HUES64 (cell line): Measurements from ENCODE around the gene MYT1.

Experiments
- H3K27ac ChIP-seq: 2 replicates; pipeline ENCODE4 v1.7.0; 2013; ENCODE audit warnings: low read depth, low read length, inconsistent platforms
- H3K27me3 ChIP-seq: 2 replicates; pipeline ENCODE4 v1.6.1; 2013; ENCODE audit warnings: mild to moderate bottlenecking, low read length; ENCODE audit not compliant: insufficient read depth
- H3K36me3 ChIP-seq: 2 replicates; pipeline ENCODE4 v1.6.1; 2013; ENCODE audit warnings: mild to moderate bottlenecking, low read length; ENCODE audit not compliant: insufficient read depth
- H3K4me1 ChIP-seq: 2 replicates; pipeline ENCODE4 v1.6.1; 2013; ENCODE audit warnings: mild to moderate bottlenecking, low read length, moderate library complexity; ENCODE audit not compliant: insufficient read depth
- H3K4me3 ChIP-seq: 2 replicates; pipeline ENCODE4 v1.5.1; 2013; ENCODE audit warnings: mild to moderate bottlenecking, low read length, moderate library complexity
- H3K9ac ChIP-seq: 2 replicates; pipeline ENCODE4 v1.6.1; 2013; ENCODE audit warnings: mild to moderate bottlenecking, low read depth, low read length
- H3K9me3 ChIP-seq: 2 replicates; pipeline ENCODE4 v1.6.1; 2013; ENCODE audit warnings: low read depth, low read length; ENCODE audit not compliant: insufficient read depth
- WGBS: fragments of 150-250, 120-280 bp; methylation state at CpG from one replicate; pipeline ENCODE4 v1.1.7; 2013; ENCODE audit warnings: missing lambda C conversion rate; 5-methylcytosine and 5-hydroxymethylcytosine counted together

MYT1 gene

DNA sequence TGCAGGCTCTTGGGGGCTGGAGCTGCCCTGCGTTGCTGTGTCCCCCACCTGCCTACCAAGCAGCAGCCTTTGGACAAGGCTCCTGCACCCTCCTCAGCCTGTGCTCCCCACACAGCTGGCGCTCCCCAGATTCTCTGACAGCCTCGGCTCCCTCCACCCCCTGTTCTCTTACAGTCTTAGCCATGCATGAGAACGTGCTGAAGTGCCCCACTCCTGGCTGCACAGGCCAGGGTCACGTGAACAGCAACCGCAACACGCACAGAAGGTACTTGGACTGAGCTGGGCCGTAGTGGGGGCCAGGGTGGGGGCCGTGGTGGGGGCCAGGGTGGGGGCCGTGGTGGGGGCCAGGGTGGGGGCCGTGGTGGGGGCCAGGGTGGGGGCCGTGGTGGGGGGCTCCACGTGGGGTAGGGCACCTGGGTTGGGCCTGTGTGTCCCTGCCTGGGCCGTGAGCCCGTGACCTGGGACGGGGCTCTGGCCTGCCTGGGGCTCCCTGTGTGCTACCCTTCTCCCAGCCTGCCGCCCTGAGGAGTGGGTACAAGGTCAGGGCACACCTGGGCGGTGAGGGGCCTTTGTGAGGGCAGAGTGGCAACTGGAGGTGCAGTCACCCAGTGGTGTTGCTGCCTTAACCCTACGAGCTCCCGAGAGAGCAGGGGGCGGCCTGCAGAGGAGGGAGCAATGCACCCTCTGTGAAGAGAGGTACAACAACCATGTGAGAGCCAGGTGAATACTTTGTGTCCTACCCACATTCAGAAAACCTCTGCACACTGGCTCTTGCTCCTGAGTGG, 47.8 kb downstream of the MYT1 start:
- WGBS, result 89% methylated on average over 16 of the region's 21 CpGs
- Histone ChIP-seq H3K36me3 (no peaks in the 10 kb centered on the region), H3K4me1 (no peaks in the 10 kb centered on the region), H3K9me3 (no peaks in the 10 kb centered on the region), H3K9ac (no peak overlapping the region), H3K27me3 (no peaks in the 10 kb centered on the region), H3K4me3 (no peak overlapping the region), H3K27ac (no peak overlapping the region)

DNA sequence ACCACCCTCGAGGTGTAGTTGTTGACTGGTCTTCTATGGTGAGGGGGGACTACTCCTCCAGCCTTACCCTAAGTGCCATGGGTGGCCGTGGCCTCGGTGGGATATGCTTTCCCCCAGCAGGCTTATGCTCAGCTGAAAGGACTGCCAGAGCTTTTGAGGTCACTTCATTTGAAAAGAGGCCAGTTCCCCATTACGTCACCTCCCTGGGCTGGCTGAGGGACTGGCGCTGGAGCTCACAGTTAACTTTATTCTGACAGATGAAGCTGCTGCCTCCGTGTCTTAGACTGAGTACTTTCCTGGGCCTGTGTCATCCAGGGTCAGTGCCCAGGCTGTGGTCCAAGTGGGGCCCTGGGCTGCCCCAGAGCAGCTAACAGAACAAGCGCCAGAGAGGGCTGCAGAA, 48.5 kb downstream of the MYT1 start:
- Histone ChIP-seq H3K27me3 (no peaks in the 10 kb centered on the region), H3K9me3 (no peaks in the 10 kb centered on the region), H3K9ac (no peak overlapping the region), H3K36me3 (no peaks in the 10 kb centered on the region), H3K4me3 (no peak overlapping the region), H3K4me1 (no peaks in the 10 kb centered on the region), H3K27ac (no peak overlapping the region)
- 87% methylated on average over 7 of the region's 7 CpGs for WGBS

DNA sequence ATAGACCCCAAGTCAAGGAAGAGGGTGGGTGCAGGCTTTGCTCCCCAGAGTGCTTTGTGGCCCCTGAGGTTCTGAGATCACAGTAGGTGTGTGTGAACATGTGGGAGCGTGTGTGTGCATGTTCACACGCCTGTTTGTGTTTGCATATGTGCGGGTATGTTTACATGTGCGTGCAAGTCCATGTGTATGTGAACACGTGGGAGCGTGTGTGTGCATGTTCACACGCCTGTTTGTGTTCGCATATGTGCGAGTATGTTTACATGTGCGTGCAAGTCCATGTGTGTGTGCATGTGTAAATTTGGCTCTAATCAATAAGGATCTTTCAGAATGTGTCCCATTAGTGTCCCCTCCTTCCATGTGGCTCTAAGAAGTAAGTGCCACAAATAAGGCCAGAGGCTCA, 49.9 kb downstream of the MYT1 start:
- H3K4me1 ChIP-seq, result no peaks in the 10 kb centered on the region
- H3K36me3 ChIP-seq, result no peaks in the 10 kb centered on the region
- no peak overlapping the region for H3K9ac ChIP-seq
- H3K4me3 ChIP-seq, result no peak overlapping the region
- H3K27me3 ChIP-seq, result no peaks in the 10 kb centered on the region
- 95% methylated on average over 10 of the region's 10 CpGs for WGBS
- no peaks in the 10 kb centered on the region for H3K9me3 ChIP-seq
- H3K27ac ChIP-seq, result no peak overlapping the region

DNA sequence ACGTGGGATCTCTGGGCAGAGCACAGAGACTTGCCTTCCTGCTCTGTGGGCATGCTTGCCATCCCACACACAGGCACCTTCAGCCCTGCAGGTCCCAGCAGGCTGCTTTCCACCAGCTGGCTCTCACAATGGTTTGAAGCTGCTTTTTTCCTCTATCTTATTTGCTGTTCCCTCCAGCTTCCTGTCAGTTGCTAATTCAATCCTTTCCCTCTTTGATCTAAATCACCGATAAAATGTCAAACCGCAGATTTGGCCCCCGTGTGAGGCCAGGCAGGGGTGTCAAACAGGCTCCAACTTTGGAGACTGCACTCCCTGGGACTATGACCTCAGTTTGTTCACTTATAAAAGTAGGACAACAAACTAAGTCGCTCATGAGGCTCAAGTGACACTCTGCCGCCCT, 50.7 kb downstream of the MYT1 start:
- H3K27me3 ChIP-seq, result no peaks in the 10 kb centered on the region
- H3K36me3 ChIP-seq, result no peaks in the 10 kb centered on the region
- WGBS, result 70% methylated on average over 6 of the region's 6 CpGs
- H3K9ac ChIP-seq, result no peak overlapping the region
- no peak overlapping the region for H3K4me3 ChIP-seq
- H3K4me1 ChIP-seq, result no peaks in the 10 kb centered on the region
- no peaks in the 10 kb centered on the region for H3K9me3 ChIP-seq
- no peak overlapping the region for H3K27ac ChIP-seq

DNA sequence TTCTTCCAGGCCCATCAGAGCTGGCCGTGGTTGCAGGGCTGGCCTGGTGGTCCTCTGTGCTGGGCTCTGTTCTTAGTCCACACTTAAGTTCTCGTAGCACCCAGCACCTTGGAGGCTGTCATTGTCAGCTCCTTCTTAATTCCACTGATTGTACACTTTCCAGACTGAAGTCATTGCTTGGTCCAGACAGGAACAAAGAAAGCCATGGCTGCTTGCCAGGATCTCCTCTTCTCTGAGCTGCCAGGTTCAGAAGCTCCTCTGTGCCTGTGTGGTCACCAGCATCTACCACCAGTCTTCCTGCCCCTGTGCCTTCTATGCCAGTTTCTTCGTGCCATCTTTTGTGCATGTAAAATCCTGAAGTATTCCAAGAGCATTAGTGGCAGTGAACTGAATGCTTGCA, 51.8 kb downstream of the MYT1 start:
- WGBS, result 96% methylated on average over 3 of the region's 3 CpGs
- Histone ChIP-seq H3K9ac (no peak overlapping the region), H3K27me3 (no peaks in the 10 kb centered on the region), H3K4me1 (no peaks in the 10 kb centered on the region), H3K4me3 (no peak overlapping the region), H3K27ac (no peak overlapping the region), H3K36me3 (no peaks in the 10 kb centered on the region), H3K9me3 (no peaks in the 10 kb centered on the region)

DNA sequence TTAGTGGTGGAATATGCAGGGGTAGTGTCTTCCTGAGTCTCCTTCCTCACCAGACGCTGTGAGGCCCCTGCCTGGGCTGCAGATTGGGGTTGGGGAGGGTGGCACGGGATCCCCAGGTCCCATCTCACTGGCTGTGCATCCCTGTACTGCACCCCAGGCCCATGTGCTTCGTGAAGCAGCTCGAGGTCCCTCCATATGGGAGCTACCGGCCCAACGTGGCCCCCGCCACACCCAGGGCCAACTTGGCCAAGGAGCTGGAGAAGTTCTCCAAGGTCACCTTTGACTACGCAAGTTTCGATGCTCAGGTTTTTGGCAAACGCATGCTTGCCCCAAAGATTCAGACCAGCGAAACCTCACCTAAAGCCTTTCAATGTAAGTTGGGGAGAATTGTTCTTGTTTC, 52.7 kb downstream of the MYT1 start:
- Histone ChIP-seq H3K4me3 (no peak overlapping the region), H3K27me3 (no peaks in the 10 kb centered on the region), H3K27ac (no peak overlapping the region), H3K9me3 (no peaks in the 10 kb centered on the region), H3K4me1 (no peaks in the 10 kb centered on the region), H3K36me3 (no peaks in the 10 kb centered on the region), H3K9ac (no peak overlapping the region)
- 96% methylated on average over 11 of the region's 11 CpGs for WGBS

DNA sequence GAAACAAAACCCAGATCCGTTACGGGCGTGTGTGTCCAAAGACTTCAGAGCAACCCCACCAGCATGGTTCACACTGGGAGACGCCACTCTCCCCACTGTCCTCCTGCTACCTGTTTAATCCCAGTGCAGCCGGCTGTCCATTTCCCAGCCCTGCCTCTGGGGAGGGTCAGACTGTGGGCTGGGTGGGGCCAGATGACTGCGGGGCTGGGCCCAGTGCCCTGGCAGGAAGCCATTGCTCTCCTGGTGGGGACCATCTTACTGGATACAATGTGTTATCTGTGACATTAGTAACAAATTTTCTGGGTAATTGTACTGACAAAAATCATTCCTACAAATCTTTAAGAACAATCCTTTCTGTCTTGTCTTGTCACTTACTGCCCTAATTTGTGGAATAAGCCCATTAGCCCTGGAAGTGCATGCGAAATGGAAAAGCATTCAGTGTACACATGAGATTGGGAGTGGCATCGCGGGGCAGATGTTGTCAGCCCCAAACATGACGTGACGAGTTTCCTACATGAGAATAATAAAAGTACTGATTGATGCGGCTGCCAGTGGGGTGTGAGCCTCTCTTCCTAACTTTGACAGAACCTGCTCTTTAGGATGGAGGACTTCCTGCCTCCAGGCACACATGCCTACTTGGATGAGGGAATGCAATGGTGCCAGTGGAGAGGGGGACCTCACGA, 53.4 kb downstream of the MYT1 start:
- Histone ChIP-seq H3K27me3 (no peaks in the 10 kb centered on the region), H3K27ac (no peak overlapping the region)
- WGBS, result 95% methylated on average over 13 of the region's 13 CpGs

DNA sequence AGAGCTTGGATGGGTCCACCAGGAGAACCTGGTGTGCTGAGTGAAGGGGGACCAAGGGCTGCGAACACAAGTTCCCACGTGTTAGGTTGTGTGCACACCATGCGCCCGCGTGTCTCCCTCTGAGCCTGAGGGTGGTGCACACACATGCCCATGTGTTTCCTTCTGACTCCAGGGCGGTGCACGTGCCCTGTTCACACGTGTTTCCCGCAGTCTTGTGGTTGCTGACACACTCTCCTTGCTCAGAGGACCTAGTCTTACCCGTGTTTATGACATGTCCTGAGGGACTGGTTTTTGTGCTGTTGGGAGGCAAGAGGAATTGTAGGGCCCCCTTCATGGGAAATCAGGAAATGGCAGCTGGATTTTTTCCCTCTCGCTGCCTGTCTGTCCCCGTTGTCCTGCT, 55.0 kb downstream of the MYT1 start:
- no peaks in the 10 kb centered on the region for H3K9me3 ChIP-seq
- no peak overlapping the region for H3K27ac ChIP-seq
- H3K4me1 ChIP-seq, result peaks cover 7% of the 10 kb centered on the region; the same call in 1 of the 2 replicates
- H3K9ac ChIP-seq, result no peak overlapping the region
- 93% methylated on average over 12 of the region's 12 CpGs for WGBS
- no peak overlapping the region for H3K4me3 ChIP-seq
- no peaks in the 10 kb centered on the region for H3K27me3 ChIP-seq
- H3K36me3 ChIP-seq, result no peaks in the 10 kb centered on the region

More for the DNA sequence above, 53.4 kb downstream of the MYT1 start:
- Histone ChIP-seq H3K4me3 (no peak overlapping the region), H3K4me1 (no peaks in the 10 kb centered on the region), H3K36me3 (no peaks in the 10 kb centered on the region), H3K9ac (no peak overlapping the region), H3K9me3 (no peaks in the 10 kb centered on the region)

DNA sequence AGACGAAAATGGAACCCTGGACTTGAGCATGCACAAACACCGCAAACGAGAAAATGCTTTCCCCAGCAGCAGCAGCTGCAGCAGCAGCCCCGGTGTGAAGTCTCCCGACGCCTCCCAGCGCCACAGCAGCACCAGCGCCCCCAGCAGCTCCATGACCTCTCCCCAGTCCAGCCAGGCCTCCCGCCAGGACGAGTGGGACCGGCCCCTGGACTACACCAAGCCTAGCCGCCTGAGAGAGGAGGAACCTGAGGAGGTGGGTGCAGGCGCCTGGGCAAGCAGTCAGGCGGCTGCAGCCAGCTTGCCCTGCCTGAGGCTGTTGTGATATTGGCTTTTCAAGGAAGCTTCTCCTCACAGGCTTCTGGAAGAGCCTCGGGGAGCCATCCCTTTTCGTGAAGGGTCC, 55.5 kb downstream of the MYT1 start:
- Histone ChIP-seq H3K36me3 (no peaks in the 10 kb centered on the region), H3K4me3 (no peak overlapping the region), H3K4me1 (peaks cover 7% of the 10 kb centered on the region; the same call in 1 of the 2 replicates), H3K27ac (no peak overlapping the region), H3K9me3 (no peaks in the 10 kb centered on the region), H3K27me3 (no peaks in the 10 kb centered on the region), H3K9ac (no peak overlapping the region)
- 88% methylated on average over 16 of the region's 16 CpGs for WGBS

DNA sequence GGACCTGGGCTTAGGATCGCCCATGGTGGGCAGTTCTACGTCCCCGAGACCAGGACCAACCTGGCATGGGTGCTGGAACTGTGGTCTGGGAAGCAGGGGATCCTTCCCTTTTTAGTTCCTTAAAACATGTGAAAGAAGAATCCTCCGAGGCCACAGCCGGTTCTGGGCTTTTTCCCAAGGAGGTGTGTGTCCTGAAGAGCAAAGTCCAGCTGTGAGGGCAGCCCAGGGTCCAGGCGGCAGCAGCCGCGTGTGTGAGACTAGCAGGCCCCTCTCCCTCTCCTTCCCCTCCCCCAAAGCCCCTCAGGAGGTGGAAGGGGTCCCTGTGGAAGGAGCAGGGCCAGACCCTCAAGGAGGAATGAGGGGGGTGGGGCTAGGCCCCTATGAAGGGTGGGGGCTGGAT, 56.2 kb downstream of the MYT1 start:
- H3K9ac ChIP-seq, result no peak overlapping the region
- 95% methylated on average over 6 of the region's 8 CpGs for WGBS
- no peaks in the 10 kb centered on the region for H3K36me3 ChIP-seq
- no peak overlapping the region for H3K27ac ChIP-seq
- H3K4me1 ChIP-seq, result peaks cover 7% of the 10 kb centered on the region; the same call in 1 of the 2 replicates
- H3K4me3 ChIP-seq, result no peak overlapping the region
- H3K27me3 ChIP-seq, result no peaks in the 10 kb centered on the region
- no peaks in the 10 kb centered on the region for H3K9me3 ChIP-seq

DNA sequence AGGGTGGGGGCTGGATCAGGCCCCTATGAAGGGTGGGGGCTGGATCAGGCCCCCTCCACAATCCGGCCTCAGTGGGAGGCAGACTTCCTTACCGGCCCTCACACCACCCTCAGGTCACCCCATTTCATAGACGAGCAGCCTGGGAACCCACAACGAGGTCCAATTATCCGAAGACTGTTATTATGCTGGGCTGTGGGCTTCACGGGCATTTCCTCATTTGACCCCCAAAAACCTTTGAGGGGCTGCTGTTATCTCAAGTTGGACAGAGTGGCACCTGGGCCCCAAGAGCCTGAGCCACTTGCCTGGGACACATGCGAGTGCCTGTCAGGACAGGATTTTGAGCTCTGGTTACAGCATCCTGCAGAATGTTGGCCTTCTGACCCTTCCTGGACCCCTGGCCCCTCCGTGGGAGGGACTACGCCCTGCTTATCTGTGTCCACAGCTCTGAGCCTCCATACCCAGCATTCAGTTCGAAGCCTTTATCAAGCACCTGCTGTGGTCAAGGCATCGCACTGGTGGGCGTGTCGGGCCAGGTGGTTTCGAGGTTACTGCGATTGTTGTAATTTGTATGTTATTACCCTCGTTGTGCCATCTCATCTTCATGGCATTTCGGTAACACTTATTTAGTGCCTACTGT, 56.8 kb downstream of the MYT1 start:
- Histone ChIP-seq H3K9ac (no peak overlapping the region), H3K27ac (no peak overlapping the region), H3K4me3 (no peak overlapping the region), H3K36me3 (no peaks in the 10 kb centered on the region), H3K27me3 (no peaks in the 10 kb centered on the region), H3K4me1 (peaks cover 7% of the 10 kb centered on the region; the same call in 1 of the 2 replicates), H3K9me3 (no peaks in the 10 kb centered on the region)
- 92% methylated on average over 17 of the region's 17 CpGs for WGBS
